T-helper 2 cell treated with Interferon-gamma antibody and Interleukin-4, amounts not matched to agents 5 μg/mL and 100 μg/mL, for 36 hours (primary cell): ENCODE measurements around the gene MED16.
"Not testable (repeated sequence)": the region's sequence is repeated elsewhere in the genome, so short reads cannot be mapped to it uniquely, and the experiment has no call there.

Experiments
- DNase-seq: peaks from one replicate; pipeline ENCODE4 v3.0.0; 2021; ENCODE audit warnings: low spot score
- H3K27ac Mint-ChIP-seq: one replicate; pipeline ENCODE4 v1.8.0; 2021; ENCODE audit warnings: mild to moderate bottlenecking, mixed read lengths
- H3K27me3 Mint-ChIP-seq: one replicate; pipeline ENCODE4 v1.8.0; 2021; ENCODE audit warnings: low read depth, mixed read lengths
- H3K36me3 Mint-ChIP-seq: one replicate; pipeline ENCODE4 v1.8.0; 2021; ENCODE audit warnings: low read depth, mixed read lengths
- H3K4me1 Mint-ChIP-seq: one replicate; pipeline ENCODE4 v1.8.0; 2021; ENCODE audit warnings: low read depth, mixed read lengths
- H3K4me3 Mint-ChIP-seq: one replicate; pipeline ENCODE4 v1.8.0; 2022; ENCODE audit warnings: mild to moderate bottlenecking, moderate library complexity, mixed read lengths
- H3K9me3 Mint-ChIP-seq: one replicate; pipeline ENCODE4 v1.8.0; 2021; ENCODE audit warnings: mixed read lengths

The MED16 gene

GRCh38 chr19:879711-880438 lies 13.1 kb downstream of the MED16 start:
- H3K4me1 Mint-ChIP-seq, result no peaks in the 10 kb centered on the region
- DNase-seq, result no peak
- H3K9me3 Mint-ChIP-seq, result no peaks in the 10 kb centered on the region
- no peak overlapping the region for H3K27ac Mint-ChIP-seq
- H3K4me3 Mint-ChIP-seq, result no peak overlapping the region
- H3K27me3 Mint-ChIP-seq, result no peaks in the 10 kb centered on the region
- peaks cover 10% of the 10 kb centered on the region for H3K36me3 Mint-ChIP-seq

- not testable (repeated sequence) for H3K4me1 Mint-ChIP-seq, H3K27me3 Mint-ChIP-seq, H3K9me3 Mint-ChIP-seq, DNase-seq, H3K4me3 Mint-ChIP-seq
- H3K27ac Mint-ChIP-seq, result peak overlapping the region; percentile 31
- H3K36me3 Mint-ChIP-seq, result peaks cover 10% of the 10 kb centered on the region
These were observed 14.0 kb downstream of the MED16 start for GRCh38 chr19:878751-879561.

GRCh38 chr19:877992-878660 lies 14.9 kb downstream of the MED16 start:
- not testable (repeated sequence) for DNase-seq

GRCh38 chr19:876780-877314 lies 16.1 kb downstream of the MED16 start:
- Mint-ChIP-seq H3K4me3 (no peak overlapping the region), H3K9me3 (no peaks in the 10 kb centered on the region), H3K36me3 (peaks cover 12% of the 10 kb centered on the region), H3K4me1 (peaks cover 5% of the 10 kb centered on the region), H3K27me3 (no peaks in the 10 kb centered on the region), H3K27ac (no peak overlapping the region)
- DNase-seq, result no peak

More at GRCh38 chr19:877992-878660, 14.9 kb downstream of the MED16 start:
- peaks cover 12% of the 10 kb centered on the region for H3K36me3 Mint-ChIP-seq
- H3K4me1 Mint-ChIP-seq, H3K27ac Mint-ChIP-seq, H3K9me3 Mint-ChIP-seq, H3K27me3 Mint-ChIP-seq, H3K4me3 Mint-ChIP-seq: not testable (repeated sequence)

GRCh38 chr19:876089-876488 lies 16.9 kb downstream of the MED16 start:
- peaks cover 5% of the 10 kb centered on the region for H3K4me1 Mint-ChIP-seq
- no peak overlapping the region for H3K27ac Mint-ChIP-seq
- no peak overlapping the region for H3K4me3 Mint-ChIP-seq
- no peaks in the 10 kb centered on the region for H3K9me3 Mint-ChIP-seq
- peaks cover 9% of the 10 kb centered on the region for H3K36me3 Mint-ChIP-seq
- DNase-seq, result no peak
- no peaks in the 10 kb centered on the region for H3K27me3 Mint-ChIP-seq

GRCh38 chr19:875265-875879 lies 17.6 kb downstream of the MED16 start:
- Mint-ChIP-seq H3K27me3 (no peaks in the 10 kb centered on the region), H3K4me1 (peaks cover 5% of the 10 kb centered on the region), H3K27ac (no peak overlapping the region), H3K4me3 (no peak overlapping the region), H3K9me3 (no peaks in the 10 kb centered on the region), H3K36me3 (peaks cover 10% of the 10 kb centered on the region)
- no peak for DNase-seq

GRCh38 chr19:873561-874041 lies 19.4 kb downstream of the MED16 start:
- Mint-ChIP-seq H3K27ac (no peak overlapping the region), H3K4me3 (no peak overlapping the region), H3K36me3 (peaks cover 13% of the 10 kb centered on the region), H3K9me3 (no peaks in the 10 kb centered on the region), H3K4me1 (peaks cover 5% of the 10 kb centered on the region), H3K27me3 (no peaks in the 10 kb centered on the region)
- no peak for DNase-seq

GRCh38 chr19:873084-873483 lies 19.9 kb downstream of the MED16 start:
- peak overlapping the region; percentile 86 for H3K27ac Mint-ChIP-seq
- peak overlapping the region; percentile 52 for H3K4me3 Mint-ChIP-seq
- DNase-seq, result peak; percentile 52
- no peaks in the 10 kb centered on the region for H3K27me3 Mint-ChIP-seq
- H3K4me1 Mint-ChIP-seq, result peaks cover 5% of the 10 kb centered on the region
- H3K9me3 Mint-ChIP-seq, result no peaks in the 10 kb centered on the region
- H3K36me3 Mint-ChIP-seq, result peaks cover 15% of the 10 kb centered on the region

GRCh38 chr19:872266-872951 lies 20.6 kb downstream of the MED16 start:
- Mint-ChIP-seq H3K9me3 (no peaks in the 10 kb centered on the region), H3K36me3 (peaks cover 17% of the 10 kb centered on the region), H3K27ac (peak overlapping the region; percentile 92), H3K4me3 (peak overlapping the region; percentile 84), H3K27me3 (no peaks in the 10 kb centered on the region), H3K4me1 (peaks cover 5% of the 10 kb centered on the region)
- DNase-seq, result peak; percentile 78

GRCh38 chr19:871446-872265 lies 21.3 kb downstream of the MED16 start:
- Mint-ChIP-seq H3K4me3 (peak overlapping the region; percentile 84), H3K9me3 (no peaks in the 10 kb centered on the region)

GRCh38 chr19:870963-871401 lies 22.0 kb downstream of the MED16 start:
- no peaks in the 10 kb centered on the region for H3K27me3 Mint-ChIP-seq
- H3K4me3 Mint-ChIP-seq, result no peak overlapping the region
- no peak for DNase-seq
- peaks cover 5% of the 10 kb centered on the region for H3K4me1 Mint-ChIP-seq
- no peak overlapping the region for H3K27ac Mint-ChIP-seq
- H3K9me3 Mint-ChIP-seq, result no peaks in the 10 kb centered on the region
- peaks cover 19% of the 10 kb centered on the region for H3K36me3 Mint-ChIP-seq

More at GRCh38 chr19:871446-872265, 21.3 kb downstream of the MED16 start:
- no peaks in the 10 kb centered on the region for H3K27me3 Mint-ChIP-seq
- H3K36me3 Mint-ChIP-seq, result peaks cover 19% of the 10 kb centered on the region
- peak overlapping the region; percentile 92 for H3K27ac Mint-ChIP-seq
- H3K4me1 Mint-ChIP-seq, result peaks cover 5% of the 10 kb centered on the region
- DNase-seq, result no peak

- H3K4me3 Mint-ChIP-seq, result peak overlapping the region; percentile 22
- H3K27me3 Mint-ChIP-seq, result no peaks in the 10 kb centered on the region
- H3K27ac Mint-ChIP-seq, result peak overlapping the region; percentile 68
- peaks cover 21% of the 10 kb centered on the region for H3K36me3 Mint-ChIP-seq
- no peaks in the 10 kb centered on the region for H3K9me3 Mint-ChIP-seq
- no peak for DNase-seq
- H3K4me1 Mint-ChIP-seq, result peaks cover 5% of the 10 kb centered on the region
These were observed 22.7 kb downstream of the MED16 start for GRCh38 chr19:870314-870713.
